ENCODE data around the gene EPHB1.

DNA sequence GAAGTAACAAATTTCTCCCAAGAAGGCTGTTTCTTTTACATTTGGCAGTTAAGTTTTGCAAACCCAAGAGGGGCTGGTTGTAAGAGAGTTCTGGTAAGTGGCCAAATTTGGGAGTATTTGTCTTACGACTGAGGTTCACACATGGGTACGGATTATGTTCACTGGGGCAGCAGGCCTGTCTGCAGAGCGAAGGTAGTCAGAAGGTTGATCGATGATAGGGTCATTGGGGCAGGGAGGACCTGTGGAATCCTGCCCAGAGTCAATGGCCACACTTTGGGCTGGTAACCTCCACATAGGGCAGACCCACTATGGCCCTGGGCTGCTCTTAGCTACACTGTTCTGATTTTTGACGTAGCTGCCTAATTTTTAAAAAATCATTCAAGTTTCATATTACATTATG lies 368.6 kb downstream of the EPHB1 start:
- TF ChIP-seq CTCF (IDR thresholded peaks at IDR 0.05) = no peak
- TF ChIP-seq POLR2A (IDR thresholded peaks at IDR 0.05) = no peak
